HCT116 (cell line): ENCODE results near the gene KDM6B. TPM values are rescaled to one million over a fixed set of nuclear protein-coding genes. Genes with fewer than 3 reads are reported as not detected.
A peak's percentile ranks its signal among the peaks of the same experiment; 100 is the strongest.

Experiments
- ATAC-seq: fragments of 200-7000 bp; cut with Tn5 transposase; 2 replicates; pipeline ENCODE4 v1.9.1; 2020; ENCODE audit warnings: mild to moderate bottlenecking, moderate library complexity
- BruUV-seq: library from RNA; stranded (reverse); fragments of 400-500 nt; replicated peaks from 2 replicates; lab custom pipeline; 2021; lab: Mats Ljungman, UMichigan
- CTCF ChIA-PET: fragments of 300-600 bp; sonication (Branson Sonifier 250); formaldehyde crosslinking; loops from one replicate; lab custom pipeline; 2021; ENCODE audit warnings: antibody characterized with exemption; lab: Charles Lee
- POLR2A ChIA-PET: fragments of 300-600, 350-600 bp; sonication (Branson Sonifier 250); formaldehyde crosslinking; loops from one replicate; lab custom pipeline; 2021; ENCODE audit warnings: antibody characterized with exemption; lab: Charles Lee
- RAD21 ChIA-PET, 2 experiments: fragments of 300-600 bp; sonication (Branson Sonifier 250); formaldehyde crosslinking; loops; one replicate each; lab custom pipeline; 2023; ENCODE audit warnings: low total read pairs in 2 of 2; ENCODE audit not compliant: uncharacterized antibody in 2 of 2, unreplicated experiment in 2 of 2, low non-redundant PET in 1 of 2; lab: Charles Lee
- DNase-seq: peaks from one replicate; pipeline ENCODE4 v3.0.0-alpha.2; 2010; ENCODE audit warnings: low read depth, low spot score
- H2AFZ ChIP-seq: fragments of 200-600 bp; shearing (Covaris generic), sonication (generic); 2 replicates; pipeline ENCODE4 v1.6.1; 2017; ENCODE audit warnings: low read depth, mixed run types, mixed read lengths, antibody characterized with exemption, low read length; ENCODE audit not compliant: poor library complexity, severe bottlenecking
- H3K27ac ChIP-seq: 2 replicates; pipeline ENCODE4 v1.5.1; 2012; ENCODE audit warnings: low read depth, low read length
- H3K27me3 ChIP-seq: fragments of 200-600 bp; sonication (generic); 2 replicates; pipeline ENCODE4 v1.6.1; 2016; ENCODE audit warnings: mixed run types, low read length, mixed read lengths; ENCODE audit not compliant: insufficient read depth
- H3K36me3 ChIP-seq, 2 experiments: fragments of 200-500 bp in 1 of 2; fragments of 200-600 bp in 1 of 2; sonication (Bioruptor generic) in 1 of 2; sonication (generic) in 1 of 2; 2 replicates each; pipeline versions ENCODE4 v1.5.1 to v1.6.1; 2014 to 2016; ENCODE audit warnings: low read length in 2 of 2, inconsistent platforms in 1 of 2, mixed read lengths in 1 of 2, mixed run types in 1 of 2; ENCODE audit not compliant: insufficient read depth in 2 of 2, control insufficient read depth in 1 of 2
- H3K4me1 ChIP-seq, 2 experiments: fragments of 200-600 bp in 1 of 2; sonication (generic) in 1 of 2; 2 replicates each; pipeline versions ENCODE4 v1.5.1 to v1.6.1; 2012 to 2017; ENCODE audit warnings: low read length in 2 of 2, inconsistent platforms in 1 of 2, mild to moderate bottlenecking in 1 of 2, mixed read lengths in 1 of 2, mixed run types in 1 of 2, moderate library complexity in 1 of 2; ENCODE audit not compliant: insufficient read depth in 2 of 2, control insufficient read depth in 1 of 2
- H3K4me2 ChIP-seq: fragments of 200-600 bp; sonication (generic); 2 replicates; pipeline ENCODE4 v1.6.1; 2017; ENCODE audit warnings: mixed run types, low read length, mixed read lengths
- H3K4me3 ChIP-seq, 2 experiments: fragments of 200-600 bp in 1 of 2; sonication (generic) in 1 of 2; replicated peaks in 1 of 2; 2 replicates each; pipeline ENCODE4 v1.5.1; 2011 to 2016; ENCODE audit warnings: low read length in 2 of 2, control low read depth in 1 of 2, low read depth in 1 of 2, mild to moderate bottlenecking in 1 of 2, mixed read lengths in 1 of 2, mixed run types in 1 of 2
- H3K79me2 ChIP-seq: fragments of 200-600 bp; sonication (generic); 2 replicates; pipeline ENCODE4 v1.6.1; 2017; ENCODE audit warnings: mild to moderate bottlenecking, mixed run types, low read length, moderate library complexity, mixed read lengths; ENCODE audit not compliant: insufficient read depth
- H3K9ac ChIP-seq: fragments of 200-600 bp; sonication (generic); 2 replicates; pipeline ENCODE4 v1.6.1; 2016; ENCODE audit warnings: low read length, mixed read lengths
- H3K9me2 ChIP-seq: fragments of 200-600 bp; sonication (generic), shearing (Covaris generic); 2 replicates; pipeline ENCODE4 v1.6.1; 2017; ENCODE audit warnings: mixed run types, mild to moderate bottlenecking, moderate library complexity; ENCODE audit not compliant: insufficient read depth
- H3K9me3 ChIP-seq, 2 experiments: fragments of 200-500 bp in 1 of 2; fragments of 200-600 bp in 1 of 2; sonication (Bioruptor generic) in 1 of 2; sonication (generic) in 1 of 2; 2 replicates each; pipeline ENCODE4 v1.6.1; 2014 to 2017; ENCODE audit warnings: low read length in 2 of 2, mixed read lengths in 2 of 2, inconsistent platforms in 1 of 2, low read depth in 1 of 2, mild to moderate bottlenecking in 1 of 2, mixed run types in 1 of 2, moderate library complexity in 1 of 2; ENCODE audit not compliant: control insufficient read depth in 1 of 2, insufficient read depth in 1 of 2
- H4K20me1 ChIP-seq: fragments of 200-600 bp; sonication (generic), shearing (Covaris generic); 2 replicates; pipeline ENCODE4 v1.6.1; 2017; ENCODE audit warnings: mixed run types, mild to moderate bottlenecking, moderate library complexity; ENCODE audit not compliant: insufficient read depth
- CTCF ChIP-seq, 3 experiments: fragments of 200-600 bp in 1 of 3; sonication (generic) in 1 of 3; IDR thresholded peaks in 2 of 3; conservative IDR thresholded peaks in 1 of 3; 2 replicates each; pipeline ENCODE4 v1.5.1; 2012 to 2017; ENCODE audit warnings: low read depth in 2 of 3, low read length in 2 of 3, antibody characterized with exemption in 1 of 3, borderline replicate concordance in 1 of 3, control low read depth in 1 of 3, mild to moderate bottlenecking in 1 of 3, mixed read lengths in 1 of 3, mixed run types in 1 of 3, moderate library complexity in 1 of 3; ENCODE audit not compliant: insufficient read depth in 1 of 3
- EGR1 ChIP-seq: IDR thresholded peaks from 2 replicates; pipeline ENCODE4 v1.6.1; 2012; ENCODE audit warnings: low read depth
- ELF1 ChIP-seq: IDR thresholded peaks from 2 replicates; pipeline ENCODE4 v1.6.1; 2012; ENCODE audit warnings: low read depth, borderline replicate concordance
- EZH2phosphoT487 ChIP-seq: fragments of 200-600 bp; IDR thresholded peaks from 2 replicates; pipeline ENCODE4 v1.6.1; 2018; ENCODE audit warnings: antibody characterized with exemption, borderline replicate concordance
- FOSL1 ChIP-seq: IDR thresholded peaks from 2 replicates; pipeline ENCODE4 v1.6.1; 2012; ENCODE audit warnings: low read depth
- JUND ChIP-seq: IDR thresholded peaks from 2 replicates; pipeline ENCODE4 v1.6.1; 2012
- MAX ChIP-seq: IDR thresholded peaks from 2 replicates; pipeline ENCODE4 v1.6.1; 2012
- POLR2A ChIP-seq: IDR thresholded peaks from 2 replicates; pipeline ENCODE4 v1.7.0; 2011; ENCODE audit warnings: borderline replicate concordance; ENCODE audit not compliant: insufficient read depth, insufficient read length; ENCODE audit errors: extremely low read depth
- POLR2AphosphoS5 ChIP-seq: IDR thresholded peaks from 2 replicates; pipeline ENCODE4 v1.6.1; 2011; ENCODE audit warnings: mild to moderate bottlenecking, low read depth, low read length, moderate library complexity
- RAD21 ChIP-seq: IDR thresholded peaks from 2 replicates; pipeline ENCODE4 v1.6.1; 2012; ENCODE audit warnings: low read depth, mild to moderate bottlenecking
- SIN3A ChIP-seq: IDR thresholded peaks from 2 replicates; pipeline ENCODE4 v1.6.1; 2012; ENCODE audit warnings: low read depth
- SP1 ChIP-seq: IDR thresholded peaks from 2 replicates; pipeline ENCODE4 v1.6.1; 2012; ENCODE audit warnings: low read depth
- SRF ChIP-seq: IDR thresholded peaks from 2 replicates; pipeline ENCODE4 v1.6.1; 2012; ENCODE audit warnings: low read depth
- TCF7L2 ChIP-seq: IDR thresholded peaks from 2 replicates; pipeline ENCODE4 v1.7.0; 2011; ENCODE audit warnings: borderline replicate concordance, inconsistent platforms; ENCODE audit not compliant: insufficient read depth, insufficient read length; ENCODE audit errors: extremely low read depth
- YY1 ChIP-seq: IDR thresholded peaks from 2 replicates; pipeline ENCODE4 v1.6.1; 2011; ENCODE audit warnings: low read length, low read depth, moderate library complexity, mild to moderate bottlenecking; ENCODE audit not compliant: insufficient replicate concordance; ENCODE audit errors: extremely low read depth
- ZNF274 ChIP-seq: fragments of 200-500 bp; sonication (Bioruptor generic); IDR thresholded peaks from 2 replicates; pipeline ENCODE4 v1.6.1; 2014; ENCODE audit warnings: mild to moderate bottlenecking, low read depth, low read length, inconsistent platforms
- intact Hi-C: fragments of 100-400 bp; cut with micrococcal nuclease; formaldehyde crosslinking; loops from 2 replicates; pipeline ENCODE4 v1.10.0; 2022
- total RNA-seq: library from RNA; stranded (reverse); gene quantifications from one replicate; pipeline ENCODE4 v1.2.1, GENCODE V29; 2021; ENCODE audit not compliant: unreplicated experiment
- TF ChIP-seq, protein P1 (sequence below): IDR thresholded peaks from 2 replicates; pipeline ENCODE4 v1.6.1; 2011; ENCODE audit warnings: mild to moderate bottlenecking, low read length, moderate library complexity; ENCODE audit not compliant: insufficient replicate concordance; ENCODE audit errors: extremely low read depth
- TF ChIP-seq, protein P2 (sequence below): IDR thresholded peaks from 2 replicates; pipeline ENCODE4 v1.6.1; 2012; ENCODE audit warnings: low read depth

KDM6B gene
- total RNA-seq, 1 experiment from 2014 or later: 42.1 TPM

GRCh38 chr17:7858522-7858810, 24.4 kb downstream of the KDM6B start:
- peak overlapping the region; percentile 92 for H3K27ac ChIP-seq
- peaks cover 10 to 24% of the 10 kb centered on the region in 2 experiments; a peak in 3 of 4 replicates for H3K4me1 ChIP-seq
- peaks cover 42% of the 10 kb centered on the region for H3K79me2 ChIP-seq
- ChIA-PET RAD21 (no interaction called here), CTCF (interaction anchor here (1.2 to 1.4 kb wide), 2 partner anchors 34 to 131 kb away, joined by 3 read pairs; no protein-coding TSS in a partner anchor), POLR2A (no interaction called here)
- no peaks in the 10 kb centered on the region for H3K9me3 ChIP-seq
- peaks cover 8 to 21% of the 10 kb centered on the region in 2 experiments; a peak in 3 of 4 replicates for H3K36me3 ChIP-seq
- H3K4me3 ChIP-seq: peak overlapping the region; percentile 67 to 94
- ATAC-seq (peak; percentile 18), DNase-seq (no peak)
- H3K4me2 ChIP-seq: peak overlapping the region; percentile 99
- no peaks in the 10 kb centered on the region for H4K20me1 ChIP-seq
- intact Hi-C loops: no loop called here
- H3K9me2 ChIP-seq: no peaks in the 10 kb centered on the region
- TF ChIP-seq JUND (no peak), YY1 (no peak), POLR2AphosphoS5 (no peak), RAD21 (peak; percentile 37; the same call in 1 of the 2 replicates), SRF (no peak), SP1 (no peak), CTCF (IDR thresholded peaks at IDR 0.05 in 2 of 3, conservative IDR thresholded peaks at IDR 0.05 in 1 of 3; ENCODE audit: borderline replicate concordance in 1 of 3, insufficient read depth in 1 of 3, low read depth in 2 of 3, low read length in 2 of 3) (peak; percentile 14 to 54 (median 36); a peak in 4 of 6 replicates), MAX (no peak), SIN3A (no peak), TCF7L2 (no peak), ZNF274 (no peak), EZH2phosphoT487 (no peak), POLR2A (no peak), FOSL1 (no peak), ELF1 (no peak), EGR1 (no peak)
- TF ChIP-seq, protein P1, sequence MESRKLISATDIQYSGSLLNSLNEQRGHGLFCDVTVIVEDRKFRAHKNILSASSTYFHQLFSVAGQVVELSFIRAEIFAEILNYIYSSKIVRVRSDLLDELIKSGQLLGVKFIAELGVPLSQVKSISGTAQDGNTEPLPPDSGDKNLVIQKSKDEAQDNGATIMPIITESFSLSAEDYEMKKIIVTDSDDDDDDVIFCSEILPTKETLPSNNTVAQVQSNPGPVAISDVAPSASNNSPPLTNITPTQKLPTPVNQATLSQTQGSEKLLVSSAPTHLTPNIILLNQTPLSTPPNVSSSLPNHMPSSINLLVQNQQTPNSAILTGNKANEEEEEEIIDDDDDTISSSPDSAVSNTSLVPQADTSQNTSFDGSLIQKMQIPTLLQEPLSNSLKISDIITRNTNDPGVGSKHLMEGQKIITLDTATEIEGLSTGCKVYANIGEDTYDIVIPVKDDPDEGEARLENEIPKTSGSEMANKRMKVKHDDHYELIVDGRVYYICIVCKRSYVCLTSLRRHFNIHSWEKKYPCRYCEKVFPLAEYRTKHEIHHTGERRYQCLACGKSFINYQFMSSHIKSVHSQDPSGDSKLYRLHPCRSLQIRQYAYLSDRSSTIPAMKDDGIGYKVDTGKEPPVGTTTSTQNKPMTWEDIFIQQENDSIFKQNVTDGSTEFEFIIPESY: no peak
- TF ChIP-seq, protein P2, sequence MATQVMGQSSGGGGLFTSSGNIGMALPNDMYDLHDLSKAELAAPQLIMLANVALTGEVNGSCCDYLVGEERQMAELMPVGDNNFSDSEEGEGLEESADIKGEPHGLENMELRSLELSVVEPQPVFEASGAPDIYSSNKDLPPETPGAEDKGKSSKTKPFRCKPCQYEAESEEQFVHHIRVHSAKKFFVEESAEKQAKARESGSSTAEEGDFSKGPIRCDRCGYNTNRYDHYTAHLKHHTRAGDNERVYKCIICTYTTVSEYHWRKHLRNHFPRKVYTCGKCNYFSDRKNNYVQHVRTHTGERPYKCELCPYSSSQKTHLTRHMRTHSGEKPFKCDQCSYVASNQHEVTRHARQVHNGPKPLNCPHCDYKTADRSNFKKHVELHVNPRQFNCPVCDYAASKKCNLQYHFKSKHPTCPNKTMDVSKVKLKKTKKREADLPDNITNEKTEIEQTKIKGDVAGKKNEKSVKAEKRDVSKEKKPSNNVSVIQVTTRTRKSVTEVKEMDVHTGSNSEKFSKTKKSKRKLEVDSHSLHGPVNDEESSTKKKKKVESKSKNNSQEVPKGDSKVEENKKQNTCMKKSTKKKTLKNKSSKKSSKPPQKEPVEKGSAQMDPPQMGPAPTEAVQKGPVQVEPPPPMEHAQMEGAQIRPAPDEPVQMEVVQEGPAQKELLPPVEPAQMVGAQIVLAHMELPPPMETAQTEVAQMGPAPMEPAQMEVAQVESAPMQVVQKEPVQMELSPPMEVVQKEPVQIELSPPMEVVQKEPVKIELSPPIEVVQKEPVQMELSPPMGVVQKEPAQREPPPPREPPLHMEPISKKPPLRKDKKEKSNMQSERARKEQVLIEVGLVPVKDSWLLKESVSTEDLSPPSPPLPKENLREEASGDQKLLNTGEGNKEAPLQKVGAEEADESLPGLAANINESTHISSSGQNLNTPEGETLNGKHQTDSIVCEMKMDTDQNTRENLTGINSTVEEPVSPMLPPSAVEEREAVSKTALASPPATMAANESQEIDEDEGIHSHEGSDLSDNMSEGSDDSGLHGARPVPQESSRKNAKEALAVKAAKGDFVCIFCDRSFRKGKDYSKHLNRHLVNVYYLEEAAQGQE: no peak
- H3K9ac ChIP-seq: peak overlapping the region; percentile 93
- H2AFZ ChIP-seq: peak overlapping the region; percentile 13
- BruUV-seq: TSS peak; percentile 56
- no peaks in the 10 kb centered on the region for H3K27me3 ChIP-seq
